TTC549 (cell line): ENCODE data around the gene SYCP2.

ENCODE experiments used
- FAIRE-seq: peaks from 2 replicates; lab custom pipeline; 2012; peaks lifted over from hg19 to GRCh38; lab: Jason Lieb, UNC

The SYCP2 gene

GRCh38 chr20:59836767-59837166 is 96.7 kb downstream of the SYCP2 start:
- no peak for FAIRE-seq

- FAIRE-seq, result no peak
Measured at GRCh38 chr20:59835448-59836395, 97.7 kb downstream of the SYCP2 start.

- FAIRE-seq, result no peak
Measured at GRCh38 chr20:59835057-59835447, 98.4 kb downstream of the SYCP2 start.

- FAIRE-seq, result no peak
Measured at GRCh38 chr20:59832406-59833363, 100.8 kb downstream of the SYCP2 start.

- FAIRE-seq, result no peak
Measured at GRCh38 chr20:59831916-59832270, 101.5 kb downstream of the SYCP2 start.

GRCh38 chr20:59831024-59831915 is 102.2 kb downstream of the SYCP2 start:
- no peak for FAIRE-seq

- FAIRE-seq, result no peak
Measured at GRCh38 chr20:59830665-59831023, 102.8 kb downstream of the SYCP2 start.

GRCh38 chr20:59829786-59830664 is 103.4 kb downstream of the SYCP2 start:
- FAIRE-seq, result no peak

GRCh38 chr20:59829054-59829785 is 104.2 kb downstream of the SYCP2 start:
- FAIRE-seq, result no peak

- FAIRE-seq, result no peak
Measured at GRCh38 chr20:59828125-59829053, 105.0 kb downstream of the SYCP2 start.

- no peak for FAIRE-seq
Measured at GRCh38 chr20:59827138-59828056, 106.0 kb downstream of the SYCP2 start.

GRCh38 chr20:59825944-59826759 is 107.3 kb downstream of the SYCP2 start:
- FAIRE-seq, result no peak

- FAIRE-seq, result no peak
Measured at GRCh38 chr20:59825563-59825920, 107.9 kb downstream of the SYCP2 start.

GRCh38 chr20:59824711-59825562 is 108.5 kb downstream of the SYCP2 start:
- FAIRE-seq, result no peak

GRCh38 chr20:59823491-59824259 is 109.8 kb downstream of the SYCP2 start:
- no peak for FAIRE-seq

GRCh38 chr20:59823030-59823423 is 110.4 kb downstream of the SYCP2 start:
- no peak for FAIRE-seq
